ENCODE results near the gene ATP1B2.

Gene ATP1B2

GRCh38 chr17:7685533-7686221 is 35.0 kb downstream of the ATP1B2 start:
- peak; percentile 98 for DNase-seq (ENCODE audit: low read depth, low spot score)

- DNase-seq (ENCODE audit: low read depth, low spot score), result peak; percentile 95
Observed at GRCh38 chr17:7686222-7687071, 35.7 kb downstream of the ATP1B2 start.

- DNase-seq (ENCODE audit: low read depth, low spot score), result peak; percentile 95
Observed at GRCh38 chr17:7687072-7687907, 36.6 kb downstream of the ATP1B2 start, which contains the start of gene TP53. Gene TP53, minus strand, starts transcription at chr17:7687490. Its CDS starts 10,896 bp downstream, at chr17:7676594.

- DNase-seq (ENCODE audit: low read depth, low spot score), result peak; percentile 100
Observed at GRCh38 chr17:7687908-7688807, 37.4 kb downstream of the ATP1B2 start, which contains the start of gene WRAP53. Gene WRAP53, plus strand, starts transcription at chr17:7688477. Its CDS starts 172 bp downstream, at chr17:7688649.

GRCh38 chr17:7688808-7689316 is 38.1 kb downstream of the ATP1B2 start:
- no peak for DNase-seq (ENCODE audit: low read depth, low spot score)

DNA sequence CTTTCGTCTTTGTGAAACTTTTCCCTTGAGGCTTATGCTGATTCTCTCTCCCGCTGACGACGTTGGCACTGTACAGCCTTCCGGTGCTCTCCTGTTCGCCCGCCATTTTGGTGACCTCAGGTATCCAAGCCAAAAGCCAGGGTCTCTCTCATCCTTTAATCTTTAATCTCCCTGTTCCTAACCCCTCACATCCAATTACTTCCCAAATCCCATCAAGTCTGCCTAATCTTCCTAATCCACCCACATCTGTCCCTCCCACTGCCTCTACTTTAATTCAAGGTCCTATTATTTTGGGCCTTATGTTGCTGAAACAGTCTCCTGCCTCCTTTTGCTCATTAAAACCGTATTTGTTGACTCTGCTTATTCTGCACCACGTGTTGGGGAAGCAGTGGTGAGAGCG is 44.9 kb downstream of the ATP1B2 start:
- no peak for DNase-seq (ENCODE audit: low read depth, low spot score)

DNA sequence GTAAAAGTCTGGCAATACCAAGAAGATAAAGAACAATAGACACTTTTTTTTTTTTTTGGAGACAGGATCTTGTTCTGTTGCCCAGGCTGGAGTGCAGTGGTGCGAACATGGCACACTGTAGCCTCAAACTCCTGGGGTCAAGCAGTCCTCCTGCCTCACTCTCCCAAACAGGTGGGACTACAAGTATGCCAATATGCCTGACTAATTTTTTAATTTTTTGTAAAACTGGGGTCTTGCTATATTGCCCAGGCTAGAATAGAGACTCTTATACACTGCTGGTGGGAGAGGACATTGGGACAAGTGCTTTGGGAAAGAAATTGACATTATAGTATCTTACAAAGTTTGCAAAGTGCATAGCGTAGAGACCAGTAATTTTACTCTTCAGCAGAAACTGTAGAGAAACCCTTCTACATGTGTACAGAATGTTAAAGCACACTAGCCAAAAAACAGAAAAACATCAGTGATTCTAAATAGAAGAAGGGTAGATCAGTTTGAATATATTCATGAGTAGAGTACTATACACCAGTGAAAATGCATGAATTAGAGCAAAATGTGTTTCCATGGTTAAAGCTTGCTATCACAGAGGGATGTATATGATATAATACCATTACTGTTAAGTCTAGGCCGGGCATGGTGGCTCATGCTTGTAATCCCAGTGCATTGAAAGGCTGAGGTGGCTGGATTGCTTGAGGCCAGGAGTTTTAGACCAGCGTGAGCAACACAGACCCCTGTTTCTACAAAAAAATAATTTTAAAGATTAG is 47.3 kb downstream of the ATP1B2 start:
- no peak for DNase-seq (ENCODE audit: low read depth, low spot score)

GRCh38 chr17:7700510-7700909 is 49.8 kb downstream of the ATP1B2 start:
- DNase-seq (ENCODE audit: low read depth, low spot score), result no peak

- no peak for DNase-seq (ENCODE audit: low read depth, low spot score)
Observed at GRCh38 chr17:7701681-7702080, 51.0 kb downstream of the ATP1B2 start.

- no peak for DNase-seq (ENCODE audit: low read depth, low spot score)
Observed at GRCh38 chr17:7702776-7703175, 52.0 kb downstream of the ATP1B2 start.

DNA sequence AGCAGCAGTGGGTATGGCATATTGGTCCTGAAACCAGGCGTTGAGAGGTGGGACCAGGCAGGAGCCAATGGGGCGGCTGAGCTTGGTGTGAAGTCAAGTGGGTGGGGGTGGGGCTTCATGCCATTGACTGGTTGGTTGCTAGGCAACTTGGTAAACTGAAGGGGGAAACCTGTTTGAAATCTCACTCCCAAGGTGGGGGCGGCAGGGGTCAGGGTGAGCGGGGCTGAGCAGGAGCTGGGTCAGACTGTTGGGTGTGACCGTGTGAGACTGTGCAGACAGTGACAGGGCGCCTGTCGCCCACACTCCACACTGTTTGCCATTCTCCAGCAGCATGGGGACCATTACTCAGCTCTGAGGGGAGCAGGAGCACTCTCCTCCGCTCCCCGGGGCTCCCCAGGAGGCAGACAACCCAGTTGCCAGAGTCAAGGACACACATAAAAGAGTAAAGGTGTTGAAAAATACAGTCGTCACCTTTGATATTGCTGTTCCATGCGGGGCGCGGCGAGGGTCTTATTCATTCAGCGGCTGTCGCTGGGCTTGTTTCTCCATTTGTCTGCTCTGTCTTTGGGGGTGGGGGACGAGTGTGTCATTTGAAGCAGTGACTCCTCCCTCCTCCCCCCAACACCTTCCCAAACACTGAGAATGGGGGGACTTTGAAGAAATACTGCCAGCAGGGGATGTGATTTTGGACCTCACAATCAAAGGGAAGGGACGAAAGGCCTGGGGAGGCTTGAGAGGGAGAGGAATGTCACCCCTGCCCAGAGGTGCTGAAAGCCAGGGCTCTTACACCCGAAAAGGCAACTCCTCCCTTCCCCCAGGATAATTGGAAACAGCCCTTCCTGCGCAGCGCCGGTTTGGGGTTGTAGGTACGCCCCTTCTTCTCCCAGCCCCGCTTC is 53.1 kb downstream of the ATP1B2 start:
- peak; percentile 89 for DNase-seq (ENCODE audit: low read depth, low spot score)

GRCh38 chr17:7704601-7705268 is 54.0 kb downstream of the ATP1B2 start, which contains the start of gene EFNB3:
Gene EFNB3, plus strand, starts transcription at chr17:7705202. Its CDS starts 397 bp downstream, at chr17:7705599.
- DNase-seq (ENCODE audit: low read depth, low spot score), result peak; percentile 86

DNA sequence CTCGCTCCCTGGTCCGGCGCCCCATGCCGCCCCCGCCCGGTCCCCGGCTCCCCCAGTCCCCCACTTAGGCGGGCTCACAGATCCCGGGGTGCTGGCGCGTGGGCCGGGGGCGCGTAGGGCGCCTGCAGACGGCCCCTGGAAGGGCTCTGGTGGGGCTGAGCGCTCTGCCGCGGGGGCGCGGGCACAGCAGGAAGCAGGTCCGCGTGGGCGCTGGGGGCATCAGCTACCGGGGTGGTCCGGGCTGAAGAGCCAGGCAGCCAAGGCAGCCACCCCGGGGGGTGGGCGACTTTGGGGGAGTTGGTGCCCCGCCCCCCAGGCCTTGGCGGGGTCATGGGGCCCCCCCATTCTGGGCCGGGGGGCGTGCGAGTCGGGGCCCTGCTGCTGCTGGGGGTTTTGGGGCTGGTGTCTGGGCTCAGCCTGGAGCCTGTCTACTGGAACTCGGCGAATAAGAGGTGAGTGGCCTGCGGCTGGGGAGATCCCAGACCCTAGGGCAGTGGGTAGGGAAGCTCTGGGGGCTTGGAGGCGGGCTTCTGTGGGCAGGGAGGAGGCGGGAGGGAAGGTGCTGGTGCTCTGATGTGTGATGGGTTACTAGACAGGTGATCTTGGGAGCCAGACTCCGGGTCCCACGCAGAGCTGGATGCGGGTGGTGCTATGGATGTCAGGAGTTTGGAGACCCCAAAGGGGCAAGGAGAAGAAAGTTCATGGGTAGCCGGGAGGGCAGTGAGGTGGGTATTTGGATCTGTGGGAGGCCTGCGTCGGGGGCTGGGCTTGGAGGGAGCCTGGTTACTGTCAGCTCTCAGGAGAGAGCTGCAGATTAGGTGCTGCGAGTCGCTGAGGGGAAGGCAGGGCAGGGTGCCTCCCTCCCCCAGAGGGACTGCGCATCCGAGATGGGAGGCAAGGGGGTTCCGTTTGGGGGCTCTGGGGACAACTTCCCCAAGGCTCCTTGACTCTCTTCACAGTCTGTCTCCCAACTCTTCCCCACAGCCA is 54.8 kb downstream of the ATP1B2 start:
- peak; percentile 50 for DNase-seq (ENCODE audit: low read depth, low spot score)

GRCh38 chr17:7706631-7707354 is 56.1 kb downstream of the ATP1B2 start:
- DNase-seq (ENCODE audit: low read depth, low spot score), result no peak
